Epithelial cell of esophagus (primary cell): Measurements from ENCODE around the gene NARS2.
A peak's percentile ranks its signal among the peaks of the same experiment; 100 is the strongest.

Experiments
- DNase-seq: peaks from one replicate; pipeline ENCODE4 v3.0.0; 2010; ENCODE audit warnings: low read depth
- H3K4me3 ChIP-seq: 2 replicates; pipeline ENCODE4 v1.5.1; 2011; ENCODE audit warnings: mild to moderate bottlenecking, low read length, control low read depth
- TF ChIP-seq, protein P1 (sequence below): IDR thresholded peaks from 2 replicates; pipeline ENCODE4 v1.5.1; 2011; ENCODE audit warnings: low read depth, mild to moderate bottlenecking, low read length, control low read depth, inconsistent platforms; ENCODE audit not compliant: insufficient read depth; ENCODE audit errors: missing control alignments

Gene NARS2

GRCh38 chr11:78395597-78395996 lies 179.1 kb downstream of the NARS2 start:
- TF ChIP-seq, protein P1, sequence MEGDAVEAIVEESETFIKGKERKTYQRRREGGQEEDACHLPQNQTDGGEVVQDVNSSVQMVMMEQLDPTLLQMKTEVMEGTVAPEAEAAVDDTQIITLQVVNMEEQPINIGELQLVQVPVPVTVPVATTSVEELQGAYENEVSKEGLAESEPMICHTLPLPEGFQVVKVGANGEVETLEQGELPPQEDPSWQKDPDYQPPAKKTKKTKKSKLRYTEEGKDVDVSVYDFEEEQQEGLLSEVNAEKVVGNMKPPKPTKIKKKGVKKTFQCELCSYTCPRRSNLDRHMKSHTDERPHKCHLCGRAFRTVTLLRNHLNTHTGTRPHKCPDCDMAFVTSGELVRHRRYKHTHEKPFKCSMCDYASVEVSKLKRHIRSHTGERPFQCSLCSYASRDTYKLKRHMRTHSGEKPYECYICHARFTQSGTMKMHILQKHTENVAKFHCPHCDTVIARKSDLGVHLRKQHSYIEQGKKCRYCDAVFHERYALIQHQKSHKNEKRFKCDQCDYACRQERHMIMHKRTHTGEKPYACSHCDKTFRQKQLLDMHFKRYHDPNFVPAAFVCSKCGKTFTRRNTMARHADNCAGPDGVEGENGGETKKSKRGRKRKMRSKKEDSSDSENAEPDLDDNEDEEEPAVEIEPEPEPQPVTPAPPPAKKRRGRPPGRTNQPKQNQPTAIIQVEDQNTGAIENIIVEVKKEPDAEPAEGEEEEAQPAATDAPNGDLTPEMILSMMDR, result no peak
- no peak overlapping the region for H3K4me3 ChIP-seq
- no peak for DNase-seq

DNA sequence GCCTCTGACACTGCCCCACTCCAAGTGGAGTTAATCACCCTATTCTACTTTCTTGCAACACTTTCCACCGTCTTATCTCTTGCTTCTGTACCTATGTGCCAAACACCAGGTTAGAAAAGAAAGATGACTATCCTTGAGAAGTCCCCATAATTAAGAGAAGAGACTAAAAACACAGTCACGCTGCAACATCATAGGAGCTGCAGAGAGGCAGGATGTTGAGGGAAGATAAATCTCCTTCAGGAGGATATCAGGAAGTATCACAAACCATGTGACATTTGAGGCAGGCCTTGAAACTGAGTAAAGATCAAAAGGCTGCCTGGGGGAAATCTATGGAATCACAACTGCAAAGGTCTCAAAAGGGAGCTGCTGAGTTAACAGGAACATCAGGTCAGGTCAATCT lies 181.8 kb downstream of the NARS2 start:
- H3K4me3 ChIP-seq, result no peak overlapping the region
- DNase-seq, result no peak
- TF ChIP-seq, protein P1, result no peak

DNA sequence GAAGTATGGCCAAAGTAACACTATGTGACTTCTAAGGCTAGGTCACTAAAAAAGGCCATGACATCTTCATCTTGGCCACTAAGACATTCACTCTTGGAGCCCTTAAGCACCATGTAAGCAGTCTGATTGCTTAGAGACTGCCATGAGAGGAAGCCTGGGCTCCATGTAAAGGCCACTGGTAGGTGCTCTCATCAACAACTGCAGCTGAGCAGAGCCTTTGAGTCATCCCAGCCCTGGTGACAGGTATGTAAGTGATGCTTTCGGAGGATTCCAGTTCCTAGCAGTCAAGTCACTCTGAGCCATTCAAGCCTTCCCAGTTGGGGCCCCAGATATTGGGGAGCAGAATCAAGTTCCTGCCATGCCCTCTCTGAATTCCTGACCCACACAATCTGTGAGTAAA lies 183.2 kb downstream of the NARS2 start:
- no peak overlapping the region for H3K4me3 ChIP-seq
- DNase-seq, result peak; percentile 21
- TF ChIP-seq, protein P1, result no peak

GRCh38 chr11:78390809-78391208 lies 183.9 kb downstream of the NARS2 start:
- no peak overlapping the region for H3K4me3 ChIP-seq
- DNase-seq, result no peak
- TF ChIP-seq, protein P1, result no peak

GRCh38 chr11:78386215-78386941 lies 188.3 kb downstream of the NARS2 start:
- TF ChIP-seq, protein P1, result no peak
- no peak overlapping the region for H3K4me3 ChIP-seq
- no peak for DNase-seq
